Measurements from ENCODE around the gene CORO1C.
A peak's percentile ranks its signal among the peaks of the same experiment; 100 is the strongest.
"Not testable (repeated sequence)": the region's sequence is repeated elsewhere in the genome, so short reads cannot be mapped to it uniquely, and the experiment has no call there.

CORO1C gene

DNA sequence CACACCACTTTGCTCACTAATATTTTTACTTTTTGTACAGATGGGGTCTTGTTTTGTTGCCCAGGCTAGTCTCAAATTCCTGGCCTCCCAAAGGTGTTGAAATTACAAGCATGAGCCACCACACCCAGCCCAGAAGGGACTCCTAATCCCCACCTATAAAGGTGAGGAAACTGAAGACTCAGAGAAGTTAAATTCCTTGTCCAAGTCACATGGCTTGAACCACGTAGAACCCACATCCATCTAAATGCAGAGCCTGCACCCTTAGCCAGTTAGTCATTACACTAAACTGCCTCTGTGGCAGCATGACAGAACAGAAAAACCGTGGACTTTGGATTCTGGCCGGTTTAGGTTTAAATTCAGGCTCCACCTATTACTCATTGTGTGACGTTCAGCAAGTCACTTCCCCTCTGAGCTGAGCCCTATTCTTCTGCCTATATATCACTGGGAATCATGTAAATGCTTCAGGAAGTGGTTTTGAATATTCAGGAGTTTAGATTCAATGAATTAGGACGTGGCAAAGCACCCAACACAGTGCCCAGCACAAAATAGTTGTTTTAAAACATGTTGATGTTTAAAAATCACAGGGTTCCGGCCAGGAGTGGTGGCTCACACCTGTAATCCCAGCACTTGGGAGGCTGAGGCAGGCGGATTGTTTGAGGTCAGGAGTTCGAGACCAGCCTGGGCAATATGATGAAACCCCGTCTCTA, 3.0 kb upstream of the CORO1C start:
- no peak for TF ChIP-seq EZH2phosphoT487 (IDR thresholded peaks at IDR 0.05; ENCODE audit: low read depth)
- TF ChIP-seq, protein P1, sequence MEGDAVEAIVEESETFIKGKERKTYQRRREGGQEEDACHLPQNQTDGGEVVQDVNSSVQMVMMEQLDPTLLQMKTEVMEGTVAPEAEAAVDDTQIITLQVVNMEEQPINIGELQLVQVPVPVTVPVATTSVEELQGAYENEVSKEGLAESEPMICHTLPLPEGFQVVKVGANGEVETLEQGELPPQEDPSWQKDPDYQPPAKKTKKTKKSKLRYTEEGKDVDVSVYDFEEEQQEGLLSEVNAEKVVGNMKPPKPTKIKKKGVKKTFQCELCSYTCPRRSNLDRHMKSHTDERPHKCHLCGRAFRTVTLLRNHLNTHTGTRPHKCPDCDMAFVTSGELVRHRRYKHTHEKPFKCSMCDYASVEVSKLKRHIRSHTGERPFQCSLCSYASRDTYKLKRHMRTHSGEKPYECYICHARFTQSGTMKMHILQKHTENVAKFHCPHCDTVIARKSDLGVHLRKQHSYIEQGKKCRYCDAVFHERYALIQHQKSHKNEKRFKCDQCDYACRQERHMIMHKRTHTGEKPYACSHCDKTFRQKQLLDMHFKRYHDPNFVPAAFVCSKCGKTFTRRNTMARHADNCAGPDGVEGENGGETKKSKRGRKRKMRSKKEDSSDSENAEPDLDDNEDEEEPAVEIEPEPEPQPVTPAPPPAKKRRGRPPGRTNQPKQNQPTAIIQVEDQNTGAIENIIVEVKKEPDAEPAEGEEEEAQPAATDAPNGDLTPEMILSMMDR (IDR thresholded peaks at IDR 0.05; ENCODE audit: low read depth, low read length): no peak
- Histone ChIP-seq H4K20me1 (ENCODE audit: insufficient read depth, low read length) (peaks cover 8% of the 10 kb centered on the region), H3K4me1 (ENCODE audit: low read length) (peaks cover 38% of the 10 kb centered on the region), H3K4me3 (ENCODE audit: low read length) (peak overlapping the region; percentile 21), H3K27ac (ENCODE audit: low read length) (no peak overlapping the region), H3K9me3 (ENCODE audit: insufficient read depth, low read length) (no peaks in the 10 kb centered on the region), H3K36me3 (replicated peaks; ENCODE audit: low read depth, low read length) (no peaks in the 10 kb centered on the region), H3K27me3 (ENCODE audit: low read depth, low read length) (peaks cover 10% of the 10 kb centered on the region; the same call in 1 of the 2 replicates), H3K9ac (ENCODE audit: low read length) (peak overlapping the region; percentile 5; the same call in 1 of the 2 replicates), H2AFZ (ENCODE audit: low read depth, low read length) (peak overlapping the region; percentile 26; the same call in 1 of the 2 replicates), H3K4me2 (ENCODE audit: low read length) (peak overlapping the region; percentile 40), H3K79me2 (ENCODE audit: low read length) (peaks cover 18% of the 10 kb centered on the region)

DNA sequence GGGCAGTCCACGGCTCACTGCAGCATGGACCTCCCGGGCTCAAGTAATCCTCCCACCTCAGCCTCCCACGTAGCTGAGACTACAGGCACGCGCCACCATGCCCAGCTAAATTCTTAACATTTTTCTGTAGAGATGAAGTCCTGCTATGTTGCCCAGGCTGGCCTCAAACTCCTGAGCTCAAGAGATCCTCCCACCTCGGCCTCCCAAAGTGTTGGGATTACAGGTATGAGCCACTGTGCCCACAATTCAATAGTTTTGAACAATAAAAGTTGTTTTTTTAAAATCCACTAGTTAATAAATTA, 1.9 kb upstream of the CORO1C start:
- H3K36me3 ChIP-seq (replicated peaks; ENCODE audit: low read depth, low read length); H3K9me3 ChIP-seq (ENCODE audit: insufficient read depth, low read length); H3K9ac ChIP-seq (ENCODE audit: low read length); H3K4me3 ChIP-seq (ENCODE audit: low read length); H3K27me3 ChIP-seq (ENCODE audit: low read depth, low read length); H3K27ac ChIP-seq (ENCODE audit: low read length); H2AFZ ChIP-seq (ENCODE audit: low read depth, low read length); H3K4me2 ChIP-seq (ENCODE audit: low read length): not testable (repeated sequence)
- Histone ChIP-seq H3K4me1 (ENCODE audit: low read length) (peaks cover 41% of the 10 kb centered on the region), H3K79me2 (ENCODE audit: low read length) (peaks cover 30% of the 10 kb centered on the region), H4K20me1 (ENCODE audit: insufficient read depth, low read length) (peaks cover 20% of the 10 kb centered on the region)

DNA sequence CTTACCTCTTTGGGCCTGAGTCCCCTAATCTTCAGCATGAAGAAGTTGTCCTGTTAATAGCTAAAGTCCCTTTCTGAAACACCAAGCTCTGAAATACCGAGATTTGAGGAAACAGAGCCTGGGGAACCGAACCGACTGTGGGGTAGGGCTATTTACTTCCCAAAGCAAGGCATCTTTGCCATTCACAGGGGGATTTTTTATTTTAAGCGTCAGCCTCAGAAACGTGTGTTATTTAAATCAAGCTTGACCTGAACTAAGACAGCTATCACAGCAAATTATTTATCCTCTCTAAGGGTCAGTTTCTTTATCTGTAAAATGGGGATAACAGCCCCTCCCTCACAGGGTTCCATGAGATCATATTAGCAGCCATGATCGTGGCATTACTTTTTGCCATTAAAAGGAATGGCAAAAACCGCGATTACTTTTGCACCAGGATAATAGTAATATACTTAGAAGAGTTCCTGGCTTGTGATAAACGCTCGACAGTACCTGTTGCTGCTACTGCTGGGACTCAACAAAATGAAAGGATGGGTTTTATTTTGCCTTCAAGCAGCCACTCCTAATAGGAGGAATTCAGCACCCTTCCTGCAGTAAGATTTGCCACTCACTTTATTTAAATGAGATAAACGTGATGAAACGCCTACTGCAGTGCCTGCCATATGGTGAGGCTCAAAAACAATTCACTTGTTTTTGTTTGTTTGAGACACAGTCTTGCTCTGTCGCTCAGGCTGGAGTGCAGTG, 1.3 kb upstream of the CORO1C start:
- Histone ChIP-seq H3K27ac (ENCODE audit: low read length) (peak overlapping the region; percentile 27; the same call in 1 of the 2 replicates), H3K4me3 (ENCODE audit: low read length) (peak overlapping the region; percentile 87), H2AFZ (ENCODE audit: low read depth, low read length) (peak overlapping the region; percentile 92), H3K36me3 (replicated peaks; ENCODE audit: low read depth, low read length) (no peaks in the 10 kb centered on the region), H3K27me3 (ENCODE audit: low read depth, low read length) (no peaks in the 10 kb centered on the region), H3K79me2 (ENCODE audit: low read length) (peaks cover 35% of the 10 kb centered on the region), H3K4me2 (ENCODE audit: low read length) (peak overlapping the region; percentile 94), H4K20me1 (ENCODE audit: insufficient read depth, low read length) (peaks cover 25% of the 10 kb centered on the region), H3K4me1 (ENCODE audit: low read length) (peaks cover 41% of the 10 kb centered on the region), H3K9me3 (ENCODE audit: insufficient read depth, low read length) (no peaks in the 10 kb centered on the region), H3K9ac (ENCODE audit: low read length) (peak overlapping the region; percentile 89)
- TF ChIP-seq, protein P1 (IDR thresholded peaks at IDR 0.05; ENCODE audit: low read depth, low read length): no peak
- TF ChIP-seq EZH2phosphoT487 (IDR thresholded peaks at IDR 0.05; ENCODE audit: low read depth): no peak

DNA sequence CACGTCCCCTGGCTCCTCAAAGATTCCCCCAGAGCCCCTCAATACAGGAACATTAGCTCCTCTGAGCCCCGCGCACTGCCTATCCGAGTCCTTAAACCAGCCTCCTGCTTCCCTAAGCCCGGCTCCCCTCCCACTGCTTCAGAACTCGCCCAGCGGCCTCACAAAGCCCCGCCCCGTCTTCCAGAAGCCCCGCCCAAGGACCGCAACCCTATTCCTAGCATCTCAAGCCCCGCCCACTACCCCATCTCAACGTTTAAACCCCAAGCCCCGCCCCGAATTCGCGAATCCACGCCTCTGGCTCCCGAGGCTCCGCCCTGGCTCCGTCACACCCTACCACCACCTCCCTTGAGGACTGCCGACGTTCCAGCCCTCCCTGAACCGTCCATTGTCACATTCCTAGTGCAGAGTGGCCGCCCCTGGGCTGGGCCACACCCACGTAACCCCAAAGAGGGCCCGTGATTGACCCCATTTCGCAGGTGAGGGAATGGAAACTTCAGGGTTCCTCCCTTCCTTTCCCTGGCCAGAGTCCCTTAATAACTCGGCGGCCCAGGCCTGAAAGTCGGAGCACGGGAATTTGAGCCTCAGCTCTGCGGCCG, 646 bp upstream of the CORO1C start:
- no peaks in the 10 kb centered on the region for H3K27me3 ChIP-seq (ENCODE audit: low read depth, low read length)
- H3K79me2 ChIP-seq (ENCODE audit: low read length): peaks cover 42% of the 10 kb centered on the region
- peak overlapping the region; percentile 80 for H3K27ac ChIP-seq (ENCODE audit: low read length)
- no peaks in the 10 kb centered on the region for H3K36me3 ChIP-seq (replicated peaks; ENCODE audit: low read depth, low read length)
- H3K9me3 ChIP-seq (ENCODE audit: insufficient read depth, low read length): no peaks in the 10 kb centered on the region
- peak overlapping the region; percentile 87 for H3K4me3 ChIP-seq (ENCODE audit: low read length)
- peaks cover 32% of the 10 kb centered on the region for H4K20me1 ChIP-seq (ENCODE audit: insufficient read depth, low read length)
- peak overlapping the region; percentile 94 for H3K4me2 ChIP-seq (ENCODE audit: low read length)
- H3K4me1 ChIP-seq (ENCODE audit: low read length): peaks cover 41% of the 10 kb centered on the region
- H3K9ac ChIP-seq (ENCODE audit: low read length): peak overlapping the region; percentile 89
- H2AFZ ChIP-seq (ENCODE audit: low read depth, low read length): peak overlapping the region; percentile 92
- TF ChIP-seq EZH2phosphoT487 (IDR thresholded peaks at IDR 0.05; ENCODE audit: low read depth): no peak
- TF ChIP-seq, protein P1 (IDR thresholded peaks at IDR 0.05; ENCODE audit: low read depth, low read length): no peak
